Kidney epithelial cell (primary cell): ENCODE results near the gene B3GNT5. TPM values are rescaled to one million over a fixed set of nuclear protein-coding genes. Genes with fewer than 3 reads are reported as not detected.

Source experiments
- DNase-seq: peaks from one replicate; pipeline ENCODE4 v3.0.0-alpha.2; 2010; ENCODE audit warnings: low read depth
- H3K27me3 ChIP-seq: 2 replicates; pipeline ENCODE4 v1.6.0; 2011; ENCODE audit warnings: low read length; ENCODE audit not compliant: control insufficient read depth, insufficient read depth
- H3K36me3 ChIP-seq: 2 replicates; pipeline ENCODE4 v1.5.1; 2011; ENCODE audit warnings: low read length; ENCODE audit not compliant: control insufficient read depth, insufficient read depth
- H3K4me3 ChIP-seq: 2 replicates; pipeline ENCODE4 v1.5.1; 2011; ENCODE audit warnings: low read depth, mild to moderate bottlenecking, control low read depth, low read length
- total RNA-seq: library from RNA; depleted of rRNA; stranded (reverse); fragments of >200 nt; gene quantifications from 2 replicates; pipeline ENCODE4 v1.2.3, GENCODE V29; 2015
- TF ChIP-seq, protein P1 (sequence below): IDR thresholded peaks from 2 replicates; pipeline ENCODE4 v1.5.1; 2011; ENCODE audit warnings: mild to moderate bottlenecking, moderate library complexity, low read length, control low read depth, inconsistent platforms; ENCODE audit not compliant: insufficient read depth, poor library complexity, severe bottlenecking

Gene B3GNT5
- total RNA-seq, 1 donor from 2014 or later = 27.6 TPM

DNA sequence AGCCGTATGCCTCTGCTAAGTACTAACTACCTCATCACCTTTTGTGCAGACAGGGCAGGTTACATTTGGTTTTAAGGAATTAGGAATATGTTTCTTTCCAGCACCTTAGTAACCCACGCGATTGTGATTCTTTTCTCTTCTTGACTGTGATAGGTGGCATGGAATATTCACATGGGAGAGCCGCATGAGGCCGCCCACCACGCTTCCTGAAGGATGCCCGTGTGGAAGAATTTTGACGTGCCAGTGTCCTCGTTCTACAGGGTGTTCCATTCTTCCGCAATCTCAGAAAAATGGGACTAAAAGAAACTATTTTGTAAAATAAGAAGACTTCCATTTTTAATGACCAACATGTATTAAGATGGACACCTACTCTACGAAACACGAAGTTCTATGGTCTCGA is 16.3 kb downstream of the B3GNT5 start:
- no peaks in the 10 kb centered on the region for H3K27me3 ChIP-seq
- TF ChIP-seq, protein P1, sequence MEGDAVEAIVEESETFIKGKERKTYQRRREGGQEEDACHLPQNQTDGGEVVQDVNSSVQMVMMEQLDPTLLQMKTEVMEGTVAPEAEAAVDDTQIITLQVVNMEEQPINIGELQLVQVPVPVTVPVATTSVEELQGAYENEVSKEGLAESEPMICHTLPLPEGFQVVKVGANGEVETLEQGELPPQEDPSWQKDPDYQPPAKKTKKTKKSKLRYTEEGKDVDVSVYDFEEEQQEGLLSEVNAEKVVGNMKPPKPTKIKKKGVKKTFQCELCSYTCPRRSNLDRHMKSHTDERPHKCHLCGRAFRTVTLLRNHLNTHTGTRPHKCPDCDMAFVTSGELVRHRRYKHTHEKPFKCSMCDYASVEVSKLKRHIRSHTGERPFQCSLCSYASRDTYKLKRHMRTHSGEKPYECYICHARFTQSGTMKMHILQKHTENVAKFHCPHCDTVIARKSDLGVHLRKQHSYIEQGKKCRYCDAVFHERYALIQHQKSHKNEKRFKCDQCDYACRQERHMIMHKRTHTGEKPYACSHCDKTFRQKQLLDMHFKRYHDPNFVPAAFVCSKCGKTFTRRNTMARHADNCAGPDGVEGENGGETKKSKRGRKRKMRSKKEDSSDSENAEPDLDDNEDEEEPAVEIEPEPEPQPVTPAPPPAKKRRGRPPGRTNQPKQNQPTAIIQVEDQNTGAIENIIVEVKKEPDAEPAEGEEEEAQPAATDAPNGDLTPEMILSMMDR = no peak
- no peak for DNase-seq
- H3K36me3 ChIP-seq = no peaks in the 10 kb centered on the region
- no peak overlapping the region for H3K4me3 ChIP-seq

DNA sequence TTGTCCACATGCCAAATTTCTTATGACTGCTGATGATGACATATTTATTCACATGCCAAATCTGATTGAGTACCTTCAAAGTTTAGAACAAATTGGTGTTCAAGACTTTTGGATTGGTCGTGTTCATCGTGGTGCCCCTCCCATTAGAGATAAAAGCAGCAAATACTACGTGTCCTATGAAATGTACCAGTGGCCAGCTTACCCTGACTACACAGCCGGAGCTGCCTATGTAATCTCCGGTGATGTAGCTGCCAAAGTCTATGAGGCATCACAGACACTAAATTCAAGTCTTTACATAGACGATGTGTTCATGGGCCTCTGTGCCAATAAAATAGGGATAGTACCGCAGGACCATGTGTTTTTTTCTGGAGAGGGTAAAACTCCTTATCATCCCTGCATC is 17.3 kb downstream of the B3GNT5 start:
- H3K4me3 ChIP-seq = no peak overlapping the region
- no peaks in the 10 kb centered on the region for H3K36me3 ChIP-seq
- DNase-seq = no peak
- TF ChIP-seq, protein P1 = no peak
- no peaks in the 10 kb centered on the region for H3K27me3 ChIP-seq

DNA sequence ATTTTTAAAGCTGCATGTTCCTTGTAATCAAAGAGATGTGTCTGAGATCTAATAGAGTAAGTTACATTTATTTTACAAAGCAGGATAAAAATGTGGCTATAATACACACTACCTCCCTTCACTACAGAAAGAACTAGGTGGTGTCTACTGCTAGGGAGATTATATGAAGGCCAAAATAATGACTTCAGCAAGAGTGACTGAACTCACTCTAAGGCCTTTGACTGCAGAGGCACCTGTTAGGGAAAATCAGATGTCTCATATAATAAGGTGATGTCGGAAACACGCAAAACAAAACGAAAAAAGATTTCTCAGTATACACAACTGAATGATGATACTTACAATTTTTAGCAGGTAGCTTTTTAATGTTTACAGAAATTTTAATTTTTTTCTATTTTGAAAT is 19.1 kb downstream of the B3GNT5 start:
- Histone ChIP-seq H3K36me3 (no peaks in the 10 kb centered on the region), H3K27me3 (no peaks in the 10 kb centered on the region), H3K4me3 (no peak overlapping the region)
- TF ChIP-seq, protein P1 = no peak
- no peak for DNase-seq

DNA sequence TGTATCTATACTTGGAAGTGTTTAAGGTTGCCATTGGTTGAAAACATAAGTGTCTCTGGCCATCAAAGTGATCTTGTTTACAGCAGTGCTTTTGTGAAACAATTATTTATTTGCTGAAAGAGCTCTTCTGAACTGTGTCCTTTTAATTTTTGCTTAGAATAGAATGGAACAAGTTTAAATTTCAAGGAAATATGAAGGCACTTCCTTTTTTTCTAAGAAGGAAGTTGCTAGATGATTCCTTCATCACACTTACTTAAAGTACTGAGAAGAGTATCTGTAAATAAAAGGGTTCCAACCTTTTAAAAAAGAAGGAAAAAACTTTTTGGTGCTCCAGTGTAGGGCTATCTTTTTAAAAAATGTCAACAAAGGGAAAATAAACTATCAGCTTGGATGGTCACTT is 19.7 kb downstream of the B3GNT5 start:
- no peak for DNase-seq
- H3K27me3 ChIP-seq = no peaks in the 10 kb centered on the region
- TF ChIP-seq, protein P1 = no peak
- H3K36me3 ChIP-seq = no peaks in the 10 kb centered on the region
- no peak overlapping the region for H3K4me3 ChIP-seq

DNA sequence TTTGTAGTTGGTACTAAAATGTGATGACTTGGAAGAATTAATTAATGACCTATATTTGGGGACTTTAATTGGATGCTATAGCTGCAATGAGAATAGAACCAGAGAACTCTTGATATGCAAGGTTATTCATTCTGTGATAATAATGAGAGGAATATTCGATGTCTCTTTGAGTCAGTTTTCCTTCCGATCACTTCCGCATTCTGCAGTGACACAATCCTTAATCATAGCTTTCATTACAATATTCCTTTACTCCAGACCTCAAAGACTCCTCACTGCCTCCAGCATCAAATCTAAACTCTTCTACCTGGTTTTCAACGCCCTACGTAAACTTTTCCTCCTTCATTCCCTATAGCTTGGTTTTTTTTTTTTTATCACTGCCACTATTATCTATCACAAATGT is 21.6 kb downstream of the B3GNT5 start:
- H3K4me3 ChIP-seq = no peak overlapping the region
- no peaks in the 10 kb centered on the region for H3K27me3 ChIP-seq
- TF ChIP-seq, protein P1 = no peak
- no peak for DNase-seq
- H3K36me3 ChIP-seq = no peaks in the 10 kb centered on the region

DNA sequence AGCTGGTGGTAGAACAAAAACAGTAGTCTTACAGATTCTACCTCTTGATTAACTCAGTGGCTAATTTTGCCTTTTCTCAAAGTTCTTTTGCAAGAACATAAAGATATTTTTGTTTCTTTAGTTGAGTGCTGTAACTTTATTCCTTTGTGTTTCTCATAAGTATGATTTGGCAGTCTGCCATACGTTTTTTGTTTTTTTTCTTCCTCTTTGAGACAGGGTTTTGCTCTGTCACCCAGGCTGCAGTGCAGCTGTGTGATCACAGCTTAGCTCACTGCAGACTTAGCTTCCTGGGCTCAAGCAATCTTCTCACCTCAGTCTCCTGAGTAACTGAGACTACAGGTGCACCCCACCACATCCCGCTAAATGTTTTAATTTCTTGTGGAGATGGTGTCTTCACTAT is 22.4 kb downstream of the B3GNT5 start:
- DNase-seq = no peak
- no peaks in the 10 kb centered on the region for H3K36me3 ChIP-seq
- H3K27me3 ChIP-seq = no peaks in the 10 kb centered on the region
- no peak overlapping the region for H3K4me3 ChIP-seq
- TF ChIP-seq, protein P1 = no peak
